Thyroid gland (tissue), 4 donors: ENCODE data around the gene ABCC2. TPM values are rescaled to one million over a fixed set of nuclear protein-coding genes. Genes with fewer than 3 reads are reported as not detected.
"Not testable (repeated sequence)": the region's sequence is repeated elsewhere in the genome, so short reads cannot be mapped to it uniquely, and the experiment has no call there.

ENCODE experiments used
- DNase-seq, 2 donors: peaks; one replicate each; pipeline ENCODE4 v3.0.0-alpha.2; 2019
- H3K27ac ChIP-seq, 3 donors: fragments of 200-600 bp; sonication (generic); 1 replicate in 2 of 3; 2 replicates in 1 of 3; pipeline ENCODE4 v1.5.1; 2016 to 2019; ENCODE audit warnings: mild to moderate bottlenecking in 1 of 3, moderate library complexity in 1 of 3
- H3K27me3 ChIP-seq: fragments of 200-600 bp; sonication (generic); one replicate; pipeline ENCODE4 v1.5.1; 2019
- H3K36me3 ChIP-seq, 2 donors: fragments of 200-600 bp; sonication (generic); one replicate each; pipeline ENCODE4 v1.5.1; 2016 to 2019
- H3K4me1 ChIP-seq, 2 donors: fragments of 200-600 bp; sonication (generic); one replicate each; pipeline ENCODE4 v1.5.1; 2017 to 2019
- H3K4me3 ChIP-seq, 3 donors: fragments of 200-600 bp; sonication (generic); replicated peaks in 1 of 3; 1 replicate in 2 of 3; 2 replicates in 1 of 3; pipeline ENCODE4 v1.5.1; 2016; ENCODE audit warnings: mild to moderate bottlenecking in 1 of 3
- H3K9me3 ChIP-seq: fragments of 200-600 bp; sonication (generic); one replicate; pipeline ENCODE4 v1.5.1; 2017
- CTCF ChIP-seq, 6 experiments: fragments of 200-600 bp in 3 of 6; fragments of 450-650 bp in 3 of 6; sonication (generic) in 3 of 6; IDR thresholded peaks; one replicate each; pipeline ENCODE4 v1.5.1; 2016 to 2019; ENCODE audit warnings: antibody characterized with exemption in 6 of 6, mild to moderate bottlenecking in 2 of 6, inconsistent platforms in 1 of 6, moderate library complexity in 1 of 6
- POLR2A ChIP-seq, 2 donors: fragments of 450-650 bp; IDR thresholded peaks; one replicate each; pipeline ENCODE4 v1.6.1; 2017; ENCODE audit warnings: antibody characterized with exemption in 2 of 2, mild to moderate bottlenecking in 2 of 2, moderate library complexity in 1 of 2
- WGBS, 2 donors: methylation state at CpG; one replicate each; pipeline ENCODE4 v1.1.5; 2017; 5-methylcytosine and 5-hydroxymethylcytosine counted together
- intact Hi-C: fragments of 100-400 bp; cut with DNase I; formaldehyde crosslinking; loops from one replicate; pipeline ENCODE4 v1.15.1; 2023
- total RNA-seq, 4 donors: library from RNA; depleted of rRNA; stranded (reverse); fragments of >200 nt; gene quantifications; one replicate each; pipeline ENCODE4 v1.2.3, GENCODE V29; 2016

The ABCC2 gene
- 1 to 10 TPM in 3 of 4 donors, under 1 TPM in 1; 0.67 to 5.1 (median 1.1) TPM for total RNA-seq

- Histone ChIP-seq H3K27me3 (no peaks in the 10 kb centered on the region), H3K4me3 (no peak within 1 kb of the TSS), H3K4me1 (no peaks in the 10 kb centered on the region), H3K9me3 (no peaks in the 10 kb centered on the region), H3K27ac (no peak within 1 kb of the TSS), H3K36me3 (no peaks in the 10 kb centered on the region)
- WGBS, 2 donors = 82 to 88% methylated on average over 7 of the region's 7 CpGs
- DNase-seq = no peak
- TF ChIP-seq POLR2A (IDR thresholded peaks at IDR 0.05) = no peak
- no peak for TF ChIP-seq CTCF (IDR thresholded peaks at IDR 0.05)
- intact Hi-C loops = no loop called here
Observed at GRCh38 chr10:99782447-99783286, at the start of gene ABCC2. Gene ABCC2, plus strand, starts transcription at chr10:99782640. Its CDS starts 205 bp downstream, at chr10:99782845.

GRCh38 chr10:99733366-99733765 is 49.1 kb upstream of the ABCC2 start:
- peak overlapping the region; percentile 27 to 62 (median 37) for H3K27ac ChIP-seq
- intact Hi-C loops = no loop called here

GRCh38 chr10:99734111-99734510 is 48.3 kb upstream of the ABCC2 start:
- H3K9me3 ChIP-seq, intact Hi-C loops, H3K27me3 ChIP-seq, H3K4me3 ChIP-seq, H3K27ac ChIP-seq: not testable (repeated sequence)
- H3K4me1 ChIP-seq = peaks cover 6 to 13% of the 10 kb centered on the region in 2 donors
- H3K36me3 ChIP-seq = peaks cover 5 to 18% of the 10 kb centered on the region in 2 donors
- DNase-seq = peak in 1 of 2 donors; percentile 9
- WGBS, 2 donors = 98% methylated on average over 10 of the region's 10 CpGs

More at GRCh38 chr10:99733366-99733765, 49.1 kb upstream of the ABCC2 start:
- TF ChIP-seq CTCF (IDR thresholded peaks at IDR 0.05) (no peak), POLR2A (IDR thresholded peaks at IDR 0.05) (no peak)
- DNase-seq = peak; percentile 76 to 77
- Histone ChIP-seq H3K27me3 (no peaks in the 10 kb centered on the region), H3K4me3 (peak overlapping the region in 1 of 3 donors; percentile 86), H3K36me3 (peaks cover 5 to 18% of the 10 kb centered on the region in 2 donors), H3K4me1 (peaks cover 6 to 13% of the 10 kb centered on the region in 2 donors), H3K9me3 (no peaks in the 10 kb centered on the region)
- 38 to 49% methylated on average over 8 of the region's 8 CpGs for WGBS, 2 donors

GRCh38 chr10:99740260-99740659 is 42.2 kb upstream of the ABCC2 start:
- no peaks in the 10 kb centered on the region for H3K9me3 ChIP-seq
- peaks cover 5 to 15% of the 10 kb centered on the region in 2 donors for H3K4me1 ChIP-seq
- intact Hi-C loops = no loop called here
- no peak for TF ChIP-seq CTCF (IDR thresholded peaks at IDR 0.05)
- no peak for TF ChIP-seq POLR2A (IDR thresholded peaks at IDR 0.05)
- H3K27ac ChIP-seq = no peak overlapping the region
- DNase-seq = no peak
- 98% methylated on average over 2 of the region's 2 CpGs for WGBS, 2 donors
- H3K27me3 ChIP-seq = no peaks in the 10 kb centered on the region
- peaks cover 46 to 61% of the 10 kb centered on the region in 2 donors for H3K36me3 ChIP-seq
- H3K4me3 ChIP-seq = no peak overlapping the region

- Histone ChIP-seq H3K36me3 (peaks cover 52 to 61% of the 10 kb centered on the region in 2 donors), H3K9me3 (no peaks in the 10 kb centered on the region), H3K27ac (no peak overlapping the region), H3K27me3 (no peaks in the 10 kb centered on the region), H3K4me1 (peaks cover 5 to 15% of the 10 kb centered on the region in 2 donors), H3K4me3 (no peak overlapping the region)
- TF ChIP-seq CTCF (IDR thresholded peaks at IDR 0.05) (no peak), POLR2A (IDR thresholded peaks at IDR 0.05) (no peak)
- WGBS, 2 donors = 98 to 99% methylated on average over 3 of the region's 3 CpGs
- intact Hi-C loops = no loop called here
- DNase-seq = no peak
Observed at GRCh38 chr10:99740933-99741559, 41.4 kb upstream of the ABCC2 start.
